Chondrocyte (in vitro differentiated cells): ENCODE measurements around the gene PLPP4. TPM values are rescaled to one million over a fixed set of nuclear protein-coding genes. Genes with fewer than 3 reads are reported as not detected.

Experiments used
- DNase-seq: peaks from one replicate; pipeline ENCODE4 v3.0.0; 2021; ENCODE audit warnings: mixed read lengths, low spot score
- H3K27ac Mint-ChIP-seq: one replicate; pipeline ENCODE4 v1.8.0; 2021; ENCODE audit warnings: mild to moderate bottlenecking, moderate library complexity, mixed read lengths; ENCODE audit not compliant: unreplicated experiment
- H3K27me3 Mint-ChIP-seq: 2 replicates; pipeline ENCODE4 v1.8.0; 2021; ENCODE audit warnings: low read depth, mixed read lengths
- H3K36me3 Mint-ChIP-seq: 2 replicates; pipeline ENCODE4 v1.8.0; 2021; ENCODE audit warnings: low read depth, mixed read lengths
- H3K4me1 Mint-ChIP-seq: 2 replicates; pipeline ENCODE4 v1.8.0; 2021; ENCODE audit warnings: low read depth, mild to moderate bottlenecking, mixed read lengths
- H3K4me3 Mint-ChIP-seq: one replicate; pipeline ENCODE4 v1.8.0; 2021; ENCODE audit warnings: mild to moderate bottlenecking, moderate library complexity, mixed read lengths; ENCODE audit not compliant: unreplicated experiment
- H3K9me3 Mint-ChIP-seq: 2 replicates; pipeline ENCODE4 v1.8.0; 2021; ENCODE audit warnings: low read depth, mixed read lengths
- total RNA-seq: library from RNA; stranded (reverse); gene quantifications from 3 replicates; pipeline ENCODE4 v1.2.1, GENCODE V29; 2021
- TF ChIP-seq, protein P1 (sequence below): fragments of 200-600 bp; sonication (generic); IDR thresholded peaks from 2 replicates; pipeline ENCODE4 v1.5.0; 2021; ENCODE audit warnings: antibody characterized with exemption, mild to moderate bottlenecking, moderate library complexity

The PLPP4 gene
- total RNA-seq, 1 donor from 2014 or later: 3.0 TPM

DNA sequence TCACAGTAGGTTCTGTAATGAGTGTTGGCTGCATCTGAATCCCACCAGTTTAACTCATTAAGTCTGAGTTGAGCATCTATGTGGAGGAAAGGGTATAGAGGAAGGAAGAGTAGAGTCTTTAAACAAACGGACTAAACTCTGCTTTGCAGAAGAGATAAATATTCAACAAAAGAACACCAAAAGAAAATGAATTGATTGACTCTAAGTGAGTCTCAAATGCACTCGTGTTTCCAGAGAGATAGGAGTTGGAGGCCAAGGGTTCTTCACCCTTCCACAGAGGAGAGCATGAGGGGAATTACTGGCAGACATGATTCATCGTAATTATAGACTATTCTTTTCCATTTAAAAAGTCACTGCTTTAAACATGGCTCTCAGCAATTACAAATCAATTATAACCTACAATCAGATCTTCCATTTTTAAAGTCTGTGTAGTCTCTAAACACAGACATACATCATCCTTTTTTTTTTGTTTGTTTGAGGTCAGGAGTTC, 56.3 kb downstream of the PLPP4 start:
- DNase-seq: no peak
- no peaks in the 10 kb centered on the region for H3K36me3 Mint-ChIP-seq
- H3K27me3 Mint-ChIP-seq: no peaks in the 10 kb centered on the region
- no peaks in the 10 kb centered on the region for H3K9me3 Mint-ChIP-seq
- TF ChIP-seq, protein P1, sequence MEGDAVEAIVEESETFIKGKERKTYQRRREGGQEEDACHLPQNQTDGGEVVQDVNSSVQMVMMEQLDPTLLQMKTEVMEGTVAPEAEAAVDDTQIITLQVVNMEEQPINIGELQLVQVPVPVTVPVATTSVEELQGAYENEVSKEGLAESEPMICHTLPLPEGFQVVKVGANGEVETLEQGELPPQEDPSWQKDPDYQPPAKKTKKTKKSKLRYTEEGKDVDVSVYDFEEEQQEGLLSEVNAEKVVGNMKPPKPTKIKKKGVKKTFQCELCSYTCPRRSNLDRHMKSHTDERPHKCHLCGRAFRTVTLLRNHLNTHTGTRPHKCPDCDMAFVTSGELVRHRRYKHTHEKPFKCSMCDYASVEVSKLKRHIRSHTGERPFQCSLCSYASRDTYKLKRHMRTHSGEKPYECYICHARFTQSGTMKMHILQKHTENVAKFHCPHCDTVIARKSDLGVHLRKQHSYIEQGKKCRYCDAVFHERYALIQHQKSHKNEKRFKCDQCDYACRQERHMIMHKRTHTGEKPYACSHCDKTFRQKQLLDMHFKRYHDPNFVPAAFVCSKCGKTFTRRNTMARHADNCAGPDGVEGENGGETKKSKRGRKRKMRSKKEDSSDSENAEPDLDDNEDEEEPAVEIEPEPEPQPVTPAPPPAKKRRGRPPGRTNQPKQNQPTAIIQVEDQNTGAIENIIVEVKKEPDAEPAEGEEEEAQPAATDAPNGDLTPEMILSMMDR: no peak
- no peak overlapping the region for H3K4me3 Mint-ChIP-seq
- no peak overlapping the region for H3K27ac Mint-ChIP-seq
- peaks cover 3% of the 10 kb centered on the region for H3K4me1 Mint-ChIP-seq

DNA sequence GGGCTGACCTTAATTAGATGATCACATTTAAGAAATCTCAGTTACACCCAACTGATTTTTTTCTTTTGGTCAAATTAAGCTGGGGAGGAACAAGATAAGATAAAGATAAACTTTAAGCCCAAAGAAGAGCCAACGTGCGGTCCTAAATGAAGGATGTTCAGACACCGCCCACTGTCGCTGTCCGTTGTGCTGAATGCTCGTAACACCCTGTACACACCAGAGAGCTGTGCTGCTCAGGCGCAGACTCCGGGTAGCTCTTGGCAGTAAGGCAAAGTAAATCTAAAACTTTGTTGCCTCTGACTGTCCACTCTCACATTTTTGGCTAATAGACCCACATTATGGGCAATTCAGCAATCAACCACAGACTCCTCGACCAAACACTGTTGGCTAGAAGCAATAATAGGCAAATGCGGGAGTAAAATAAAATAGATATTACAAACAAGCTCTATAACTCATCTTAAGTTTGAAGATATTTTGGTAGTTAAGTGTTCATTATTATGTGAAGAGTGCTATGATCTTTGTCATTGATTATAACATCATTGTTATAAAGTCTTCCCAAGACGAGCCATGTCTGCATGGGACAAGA, 57.1 kb downstream of the PLPP4 start:
- Mint-ChIP-seq H3K36me3 (no peaks in the 10 kb centered on the region), H3K4me3 (no peak overlapping the region), H3K4me1 (no peaks in the 10 kb centered on the region), H3K27me3 (no peaks in the 10 kb centered on the region), H3K9me3 (no peaks in the 10 kb centered on the region), H3K27ac (no peak overlapping the region)
- no peak for DNase-seq
- TF ChIP-seq, protein P1: no peak

DNA sequence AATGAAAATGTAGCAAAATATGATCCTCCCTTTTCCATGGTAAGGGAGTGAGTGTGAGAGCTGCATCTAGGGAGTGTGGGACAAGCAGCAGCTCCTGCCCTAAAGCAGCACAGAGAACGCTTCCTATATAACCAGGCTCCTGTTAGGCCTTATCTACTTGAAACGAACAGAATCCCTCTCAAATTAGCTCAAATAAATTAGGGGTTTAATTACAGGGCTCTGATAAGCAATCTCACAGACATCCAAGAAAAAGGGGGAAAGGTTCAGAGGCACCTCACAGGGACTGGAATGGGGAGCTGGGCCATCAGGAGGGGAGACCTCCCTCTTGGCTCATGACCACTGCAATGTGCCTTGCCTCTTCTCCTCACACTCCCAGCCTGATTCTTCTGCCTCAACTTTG, 57.9 kb downstream of the PLPP4 start:
- TF ChIP-seq, protein P1: no peak
- no peak overlapping the region for H3K27ac Mint-ChIP-seq

DNA sequence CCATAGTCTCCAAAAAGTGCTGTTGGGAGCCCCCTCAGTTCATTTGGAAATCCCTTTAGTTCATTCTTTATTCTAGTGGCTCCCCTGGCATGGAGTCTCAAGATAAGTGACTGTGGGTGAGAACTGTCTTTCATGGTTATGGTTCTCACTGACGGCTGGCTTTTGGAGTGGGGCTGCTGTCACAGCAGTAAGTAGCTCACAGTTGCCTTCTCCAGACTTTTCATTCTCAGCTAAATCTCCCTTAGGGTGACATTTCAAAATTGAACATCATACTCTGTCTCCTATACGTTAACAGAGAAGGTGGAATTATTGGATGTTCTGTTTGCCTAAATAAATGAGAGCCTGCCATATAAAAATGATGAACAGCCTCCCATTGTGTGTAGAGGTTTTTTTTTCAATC, 58.7 kb downstream of the PLPP4 start:
- H3K27me3 Mint-ChIP-seq: no peaks in the 10 kb centered on the region
- no peak for DNase-seq
- TF ChIP-seq, protein P1: no peak
- H3K36me3 Mint-ChIP-seq: no peaks in the 10 kb centered on the region
- H3K4me3 Mint-ChIP-seq: no peak overlapping the region
- no peaks in the 10 kb centered on the region for H3K9me3 Mint-ChIP-seq
- no peaks in the 10 kb centered on the region for H3K4me1 Mint-ChIP-seq
- no peak overlapping the region for H3K27ac Mint-ChIP-seq

More for the DNA sequence above, 57.9 kb downstream of the PLPP4 start:
- no peaks in the 10 kb centered on the region for H3K9me3 Mint-ChIP-seq
- no peak overlapping the region for H3K4me3 Mint-ChIP-seq
- no peaks in the 10 kb centered on the region for H3K36me3 Mint-ChIP-seq
- no peaks in the 10 kb centered on the region for H3K27me3 Mint-ChIP-seq
- DNase-seq: no peak
- no peaks in the 10 kb centered on the region for H3K4me1 Mint-ChIP-seq

DNA sequence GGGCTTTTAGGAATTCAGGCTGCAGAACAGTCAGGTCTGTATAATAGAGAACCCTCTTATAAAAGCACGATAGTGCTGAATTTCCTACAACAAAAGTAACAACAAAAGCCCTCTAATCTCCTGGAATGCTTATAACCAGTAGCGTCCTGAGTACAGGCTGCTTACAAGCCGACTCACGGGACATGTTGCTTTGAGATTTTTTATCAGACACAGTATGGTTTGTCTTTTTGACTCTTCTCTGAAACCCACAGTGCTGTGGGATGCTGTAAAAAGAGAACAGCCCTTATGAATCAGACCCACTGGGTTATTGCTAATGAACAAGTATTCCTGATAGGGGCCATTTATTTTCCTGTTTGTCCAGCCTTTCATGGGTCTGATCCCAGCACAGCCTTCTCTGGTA, 59.4 kb downstream of the PLPP4 start:
- Mint-ChIP-seq H3K36me3 (no peaks in the 10 kb centered on the region), H3K27me3 (no peaks in the 10 kb centered on the region), H3K27ac (no peak overlapping the region), H3K9me3 (no peaks in the 10 kb centered on the region), H3K4me3 (no peak overlapping the region), H3K4me1 (no peaks in the 10 kb centered on the region)
- TF ChIP-seq, protein P1: no peak
- no peak for DNase-seq
